ENCODE measurements around the gene MRPL36. TPM values are rescaled to one million over a fixed set of nuclear protein-coding genes. Genes with fewer than 3 reads are reported as not detected.
A peak's percentile ranks its signal among the peaks of the same experiment; 100 is the strongest.

The MRPL36 gene
- total and polyA plus RNA-seq, 2 of the 4 experiments (the other 2 are of a cell fraction): 85.9 to 103 TPM

DNA sequence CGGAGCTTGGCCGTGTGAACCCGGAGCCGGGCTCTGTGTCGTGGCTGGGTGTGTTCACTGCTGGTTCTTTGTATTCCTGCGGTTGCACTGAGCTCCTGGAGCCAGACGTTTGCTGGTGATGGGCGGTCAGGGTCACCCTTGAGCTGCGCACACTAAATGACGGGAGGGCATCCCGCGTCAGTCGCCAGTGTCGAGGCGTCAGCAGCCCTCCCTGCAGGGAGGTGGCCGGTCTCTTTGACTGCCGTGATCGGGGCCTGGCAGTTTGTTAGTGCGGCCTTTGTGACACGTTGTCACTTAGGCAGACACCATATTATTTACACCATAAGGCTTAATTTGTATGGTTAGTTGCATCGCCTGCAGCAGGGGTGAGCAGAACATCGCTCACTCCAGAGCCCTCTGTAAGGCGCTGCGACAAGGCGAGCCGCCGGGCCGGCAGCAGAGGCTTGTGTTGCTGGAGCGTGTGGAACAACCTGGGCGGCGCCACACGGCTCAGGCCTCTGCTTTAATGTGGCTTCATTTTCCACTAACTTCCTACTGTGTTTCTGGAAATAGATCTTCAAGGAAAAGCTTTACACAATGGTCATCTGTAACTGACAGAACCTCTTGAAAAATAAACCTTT lies 9.9 kb upstream of the MRPL36 start:
- H3K14ac ChIP-seq (replicated peaks; ENCODE audit: low read depth, low read length): no peak overlapping the region
- H3K4ac ChIP-seq (ENCODE audit: low read depth, low read length): no peak overlapping the region
- WGBS, 2 experiments (ENCODE audit: extremely low coverage in 2 of 2, insufficient read length in 1 of 2): 77% methylated on average over 5 of the region's 32 CpGs; no CpG with 5 or more reads in 1 of the 2 experiments
- ATAC-seq (ENCODE audit: low read depth) (no peak), DNase-seq (no peak)
- no peak overlapping the region for H2BK15ac ChIP-seq (ENCODE audit: low read depth, low read length)
- intact Hi-C loops (cut with micrococcal nuclease): no loop called here
- H3K79me1 ChIP-seq (ENCODE audit: low read depth in 1 of 2, low read length in 2 of 2): peaks cover 33 to 53% of the 10 kb centered on the region in 2 experiments
- H3K36me3 ChIP-seq (ENCODE audit: control insufficient read depth, insufficient read depth, low read length): peaks cover 66% of the 10 kb centered on the region
- no peak overlapping the region for H3K56ac ChIP-seq (ENCODE audit: extremely low read depth, insufficient read depth, low read length)
- H3K9ac ChIP-seq (ENCODE audit: low read depth, low read length): no peak overlapping the region
- H2BK120ac ChIP-seq (ENCODE audit: low read depth, low read length): no peak overlapping the region
- no TSS peak for BruUV-seq (replicated peaks)
- H2AFZ ChIP-seq (replicated peaks; ENCODE audit: low read length, poor library complexity): no peak overlapping the region
- in situ Hi-C loops (cut with MboI; ENCODE audit: low sequenced_read_pairs): no loop called here
- ChIA-PET CTCF (no interaction called here), POLR2A (ENCODE audit: unreplicated experiment) (no interaction called here)
- H2BK5ac ChIP-seq (ENCODE audit: low read depth, low read length, poor library complexity, severe bottlenecking): no peak overlapping the region
- no peak overlapping the region for H2AK5ac ChIP-seq (ENCODE audit: low read depth, low read length)
- peak overlapping the region; percentile 95 for H2AK9ac ChIP-seq (replicated peaks; ENCODE audit: low read depth, low read length, poor library complexity)
- no peak overlapping the region for H3K4me2 ChIP-seq (ENCODE audit: low read depth, low read length)
- dilution Hi-C loops (cut with HindIII; ENCODE audit: low sequenced_read_pairs, unreplicated experiment): no loop called here
- no peak overlapping the region for H3K18ac ChIP-seq (ENCODE audit: low read depth, low read length)
- H3K4me1 ChIP-seq (ENCODE audit: control insufficient read depth, insufficient read depth, low read length): no peaks in the 10 kb centered on the region; the same call in 1 of the 2 replicates
- TF ChIP-seq RCOR1 (IDR thresholded peaks at IDR 0.05; ENCODE audit: insufficient replicate concordance, low read length): no peak
- TF ChIP-seq MAFK (IDR thresholded peaks at IDR 0.05; ENCODE audit: low read depth, low read length): no peak
- TF ChIP-seq MXI1 (IDR thresholded peaks at IDR 0.05; ENCODE audit: borderline replicate concordance, low read depth, low read length): no peak
- TF ChIP-seq, protein P1, sequence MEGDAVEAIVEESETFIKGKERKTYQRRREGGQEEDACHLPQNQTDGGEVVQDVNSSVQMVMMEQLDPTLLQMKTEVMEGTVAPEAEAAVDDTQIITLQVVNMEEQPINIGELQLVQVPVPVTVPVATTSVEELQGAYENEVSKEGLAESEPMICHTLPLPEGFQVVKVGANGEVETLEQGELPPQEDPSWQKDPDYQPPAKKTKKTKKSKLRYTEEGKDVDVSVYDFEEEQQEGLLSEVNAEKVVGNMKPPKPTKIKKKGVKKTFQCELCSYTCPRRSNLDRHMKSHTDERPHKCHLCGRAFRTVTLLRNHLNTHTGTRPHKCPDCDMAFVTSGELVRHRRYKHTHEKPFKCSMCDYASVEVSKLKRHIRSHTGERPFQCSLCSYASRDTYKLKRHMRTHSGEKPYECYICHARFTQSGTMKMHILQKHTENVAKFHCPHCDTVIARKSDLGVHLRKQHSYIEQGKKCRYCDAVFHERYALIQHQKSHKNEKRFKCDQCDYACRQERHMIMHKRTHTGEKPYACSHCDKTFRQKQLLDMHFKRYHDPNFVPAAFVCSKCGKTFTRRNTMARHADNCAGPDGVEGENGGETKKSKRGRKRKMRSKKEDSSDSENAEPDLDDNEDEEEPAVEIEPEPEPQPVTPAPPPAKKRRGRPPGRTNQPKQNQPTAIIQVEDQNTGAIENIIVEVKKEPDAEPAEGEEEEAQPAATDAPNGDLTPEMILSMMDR (conservative IDR thresholded peaks at IDR 0.05; ENCODE audit: low read depth, low read length): no peak
- H4K8ac ChIP-seq (ENCODE audit: low read depth in 2 of 2, low read length in 2 of 2): no peak overlapping the region
- H3K23ac ChIP-seq (ENCODE audit: low read depth, low read length): no peak overlapping the region
- H2BK20ac ChIP-seq (ENCODE audit: low read depth, low read length): no peak overlapping the region
- no peaks in the 10 kb centered on the region for H4K20me1 ChIP-seq (ENCODE audit: insufficient read depth, low read length)
- H3K9me1 ChIP-seq (ENCODE audit: insufficient read depth, low read length): peaks cover 3% of the 10 kb centered on the region; the same call in 1 of the 2 replicates
- H3K27me3 ChIP-seq (ENCODE audit: control insufficient read depth, insufficient read depth, low read length): no peaks in the 10 kb centered on the region
- no peaks in the 10 kb centered on the region for H3K9me3 ChIP-seq (ENCODE audit: control insufficient read depth, insufficient read depth, low read length)
- no peak overlapping the region for H3K27ac ChIP-seq (ENCODE audit: insufficient read depth, low read length)
- H4K91ac ChIP-seq (ENCODE audit: insufficient read depth, low read depth, low read length): no peak overlapping the region
- no peak overlapping the region for H4K5ac ChIP-seq (ENCODE audit: low read depth, low read length)
- no peak overlapping the region for H3K4me3 ChIP-seq (ENCODE audit: insufficient read depth, low read depth, low read length)

All from IMR-90 (cell line).